ENCODE data around the gene KPNA1. TPM values are rescaled to one million over a fixed set of nuclear protein-coding genes. Genes with fewer than 3 reads are reported as not detected.
A peak's percentile ranks its signal among the peaks of the same experiment; 100 is the strongest.

KPNA1 gene
- total RNA-seq, 2 donors from 2014 or later: 30.7 to 59.2 TPM

DNA sequence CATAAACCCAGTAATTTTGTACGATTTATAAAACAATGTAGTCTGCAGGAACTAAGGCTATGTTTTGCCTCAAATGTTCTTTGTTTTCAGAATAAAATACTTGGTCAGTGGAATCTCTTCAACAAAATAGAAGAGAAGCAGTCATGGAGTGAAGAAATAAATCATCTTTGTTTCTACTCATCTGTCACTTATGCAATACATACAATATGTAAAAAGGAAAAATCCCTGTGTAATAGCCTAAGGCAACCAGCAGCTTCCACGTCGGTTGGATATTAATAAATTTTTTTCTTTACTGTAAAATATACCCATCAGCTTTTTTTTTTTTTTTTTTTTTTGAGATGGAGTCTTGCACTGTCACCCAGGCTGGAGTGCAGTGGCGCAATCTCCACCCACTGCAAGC lies 93.6 kb downstream of the KPNA1 start:
- TF ChIP-seq, protein P1, sequence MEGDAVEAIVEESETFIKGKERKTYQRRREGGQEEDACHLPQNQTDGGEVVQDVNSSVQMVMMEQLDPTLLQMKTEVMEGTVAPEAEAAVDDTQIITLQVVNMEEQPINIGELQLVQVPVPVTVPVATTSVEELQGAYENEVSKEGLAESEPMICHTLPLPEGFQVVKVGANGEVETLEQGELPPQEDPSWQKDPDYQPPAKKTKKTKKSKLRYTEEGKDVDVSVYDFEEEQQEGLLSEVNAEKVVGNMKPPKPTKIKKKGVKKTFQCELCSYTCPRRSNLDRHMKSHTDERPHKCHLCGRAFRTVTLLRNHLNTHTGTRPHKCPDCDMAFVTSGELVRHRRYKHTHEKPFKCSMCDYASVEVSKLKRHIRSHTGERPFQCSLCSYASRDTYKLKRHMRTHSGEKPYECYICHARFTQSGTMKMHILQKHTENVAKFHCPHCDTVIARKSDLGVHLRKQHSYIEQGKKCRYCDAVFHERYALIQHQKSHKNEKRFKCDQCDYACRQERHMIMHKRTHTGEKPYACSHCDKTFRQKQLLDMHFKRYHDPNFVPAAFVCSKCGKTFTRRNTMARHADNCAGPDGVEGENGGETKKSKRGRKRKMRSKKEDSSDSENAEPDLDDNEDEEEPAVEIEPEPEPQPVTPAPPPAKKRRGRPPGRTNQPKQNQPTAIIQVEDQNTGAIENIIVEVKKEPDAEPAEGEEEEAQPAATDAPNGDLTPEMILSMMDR (IDR thresholded peaks at IDR 0.05): no peak

DNA sequence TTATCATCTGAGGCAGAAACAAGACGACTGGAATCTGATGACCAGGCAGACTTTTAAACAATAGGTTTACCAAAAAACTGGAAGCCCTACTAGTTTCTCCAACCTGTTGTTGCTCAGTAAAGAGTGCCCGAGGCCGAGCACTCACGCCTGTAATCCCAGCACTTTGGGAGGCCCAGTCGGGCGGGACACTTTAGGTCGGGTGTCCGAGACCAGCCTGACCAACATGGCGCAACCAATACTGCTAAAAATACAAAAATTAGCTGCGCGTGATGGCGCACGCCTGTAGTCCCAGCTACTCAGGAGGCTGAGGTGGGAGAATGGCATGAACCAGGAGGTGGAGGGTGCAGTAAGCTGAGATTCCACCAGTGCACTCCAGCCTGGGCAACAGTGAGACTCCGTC lies 97.8 kb downstream of the KPNA1 start:
- H3K27ac ChIP-seq: peak overlapping the region; percentile 86 to 91

More for the DNA sequence above, 93.6 kb downstream of the KPNA1 start:
- no peak for DNase-seq (ENCODE audit: low spot score)
- H3K36me3 ChIP-seq: peaks cover 13% of the 10 kb centered on the region
- no peak overlapping the region for H3K27ac ChIP-seq
- no peaks in the 10 kb centered on the region for H3K27me3 ChIP-seq (replicated peaks; ENCODE audit: insufficient read depth)
- no peaks in the 10 kb centered on the region for H3K9me3 ChIP-seq
- H3K4me1 ChIP-seq (ENCODE audit: control insufficient read depth in 1 of 2, low read depth in 2 of 2): peaks cover 5 to 11% of the 10 kb centered on the region in 2 donors
- H3K4me3 ChIP-seq: no peak overlapping the region
- ATAC-seq (ENCODE audit: insufficient number of reproducible peaks, low FRiP score, low read depth): no peak

DNA sequence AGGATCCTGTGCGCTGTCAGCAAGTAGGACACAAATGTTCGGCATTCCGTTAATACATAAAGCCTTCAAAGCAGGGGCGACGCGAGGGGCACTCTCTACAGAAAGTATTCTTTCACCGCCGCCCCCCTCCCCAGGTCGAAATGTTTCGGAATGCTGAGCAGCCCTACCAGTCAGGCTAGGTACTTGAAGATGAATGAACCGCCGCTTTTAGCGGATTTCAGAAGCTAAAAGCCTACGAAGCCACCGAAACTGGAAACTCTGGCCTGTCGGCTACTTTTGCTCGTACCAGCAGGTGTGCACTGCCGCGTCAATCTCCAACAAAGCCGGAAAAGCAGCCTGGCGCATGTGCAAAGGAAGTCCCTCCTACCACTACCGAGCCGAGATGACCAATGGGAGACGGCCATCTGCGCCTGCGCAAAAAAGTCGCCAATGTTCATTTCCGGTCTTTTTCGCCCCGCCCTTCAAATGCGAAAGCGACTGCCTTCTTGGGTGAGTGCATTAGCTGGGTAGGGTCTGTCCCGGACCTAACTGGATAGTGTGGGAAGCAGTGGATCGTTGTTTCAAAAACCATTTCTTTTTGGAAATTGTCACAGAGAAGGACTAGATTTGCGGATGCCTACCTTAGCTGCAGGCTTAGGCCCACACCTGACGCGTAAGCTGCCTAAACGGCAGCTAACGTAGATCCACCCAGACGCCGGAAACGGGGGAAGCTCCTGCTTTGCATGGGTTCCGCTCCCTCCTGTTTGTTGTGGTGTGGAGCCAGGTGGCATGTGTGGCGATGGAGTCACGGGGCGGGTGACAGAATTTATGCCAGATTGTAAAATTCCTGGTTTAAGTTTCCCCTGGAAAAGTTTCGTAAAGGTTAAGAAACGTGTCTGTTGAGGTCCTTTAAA lies 98.7 kb downstream of the KPNA1 start, which contains the start of gene WDR5B:
TSS of gene WDR5B (minus strand) at position 301 of the 893 bp plus-strand sequence. CDS start 534 bp downstream, outside the sequence.
- ATAC-seq (ENCODE audit: insufficient number of reproducible peaks, low FRiP score, low read depth) (peak; percentile 99), DNase-seq (ENCODE audit: low spot score) (peak; percentile 87)
- Histone ChIP-seq H3K27ac (peak within 1 kb of the TSS; percentile 86 to 91), H3K4me3 (peak within 1 kb of the TSS; percentile 87), H3K4me1 (ENCODE audit: control insufficient read depth in 1 of 2, low read depth in 2 of 2) (peaks cover 14 to 23% of the 10 kb centered on the region in 2 donors), H3K9me3 (no peaks in the 10 kb centered on the region), H3K27me3 (replicated peaks; ENCODE audit: insufficient read depth) (no peaks in the 10 kb centered on the region), H3K36me3 (no peaks in the 10 kb centered on the region)
- TF ChIP-seq, protein P1 (IDR thresholded peaks at IDR 0.05): peak; percentile 8

More for the DNA sequence above, 97.8 kb downstream of the KPNA1 start:
- TF ChIP-seq, protein P1 (IDR thresholded peaks at IDR 0.05): no peak
- Histone ChIP-seq H3K4me3 (peak overlapping the region; percentile 87), H3K36me3 (peaks cover 3% of the 10 kb centered on the region), H3K9me3 (no peaks in the 10 kb centered on the region), H3K27me3 (replicated peaks; ENCODE audit: insufficient read depth) (no peaks in the 10 kb centered on the region), H3K4me1 (ENCODE audit: control insufficient read depth in 1 of 2, low read depth in 2 of 2) (peaks cover 14 to 23% of the 10 kb centered on the region in 2 donors)
- DNase-seq (ENCODE audit: low spot score) (no peak), ATAC-seq (ENCODE audit: insufficient number of reproducible peaks, low FRiP score, low read depth) (no peak)

DNA sequence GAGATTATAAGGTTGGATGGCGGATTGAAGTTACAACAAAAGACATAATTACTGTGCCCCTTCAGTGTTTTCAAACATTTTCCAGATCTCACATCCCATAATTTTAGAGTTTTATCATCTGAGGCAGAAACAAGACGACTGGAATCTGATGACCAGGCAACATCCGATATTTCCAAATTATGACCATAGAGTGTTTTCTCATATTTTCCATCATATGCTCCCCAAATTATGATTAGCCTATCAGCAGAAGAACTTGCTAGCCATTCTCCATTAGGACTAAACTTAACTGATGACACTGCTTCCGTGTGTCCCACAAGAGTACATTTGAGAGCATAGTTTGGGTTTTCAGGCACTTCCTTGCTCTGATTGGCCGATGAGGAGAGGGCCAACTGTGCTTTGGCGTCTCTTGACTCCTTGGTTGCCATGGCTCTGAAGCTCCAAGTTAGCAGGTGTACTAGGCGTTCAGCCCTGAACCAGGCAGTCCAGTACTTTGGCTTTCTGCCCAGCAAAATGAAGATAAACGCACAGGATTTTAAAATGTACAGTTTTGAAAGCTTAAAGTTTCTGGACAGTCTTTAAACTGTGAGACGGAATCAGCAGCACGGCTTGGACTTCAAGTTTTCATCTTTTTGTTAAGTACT lies 99.5 kb downstream of the KPNA1 start:
- H3K4me1 ChIP-seq (ENCODE audit: control insufficient read depth in 1 of 2, low read depth in 2 of 2): peaks cover 14 to 23% of the 10 kb centered on the region in 2 donors
- H3K4me3 ChIP-seq: peak overlapping the region; percentile 87
- no peak for DNase-seq (ENCODE audit: low spot score)
- no peaks in the 10 kb centered on the region for H3K36me3 ChIP-seq
- peak overlapping the region; percentile 86 to 91 for H3K27ac ChIP-seq
- TF ChIP-seq, protein P1 (IDR thresholded peaks at IDR 0.05): no peak
- no peaks in the 10 kb centered on the region for H3K9me3 ChIP-seq
- ATAC-seq (ENCODE audit: insufficient number of reproducible peaks, low FRiP score, low read depth): no peak
- no peaks in the 10 kb centered on the region for H3K27me3 ChIP-seq (replicated peaks; ENCODE audit: insufficient read depth)

GRCh38 chr3:122414391-122414790 lies 100.3 kb downstream of the KPNA1 start:
- H3K27ac ChIP-seq: peak overlapping the region in 1 of 2 donors; percentile 86
- peaks cover 4% of the 10 kb centered on the region for H3K36me3 ChIP-seq
- no peaks in the 10 kb centered on the region for H3K27me3 ChIP-seq (replicated peaks; ENCODE audit: insufficient read depth)
- no peak for ATAC-seq (ENCODE audit: insufficient number of reproducible peaks, low FRiP score, low read depth)
- H3K4me3 ChIP-seq: no peak overlapping the region
- no peak for DNase-seq (ENCODE audit: low spot score)
- H3K4me1 ChIP-seq (ENCODE audit: control insufficient read depth in 1 of 2, low read depth in 2 of 2): peaks cover 14 to 23% of the 10 kb centered on the region in 2 donors
- TF ChIP-seq, protein P1 (IDR thresholded peaks at IDR 0.05): no peak
- H3K9me3 ChIP-seq: no peaks in the 10 kb centered on the region
